HuH-7.5 (cell line): ENCODE data around the gene FIP1L1.
"Not testable (repeated sequence)": the region's sequence is repeated elsewhere in the genome, so short reads cannot be mapped to it uniquely, and the experiment has no call there.

Experiments used
- DNase-seq: peaks from one replicate; pipeline ENCODE4 v3.0.0; 2011; ENCODE audit warnings: low spot score

The FIP1L1 gene

GRCh38 chr4:53377319-53378170 is at the start of gene FIP1L1:
Gene FIP1L1 (plus strand): TSS chr4:53377641. CDS start chr4:53377839, 198 bp downstream.
- peak; percentile 95 for DNase-seq

- DNase-seq = not testable (repeated sequence)
These were observed 42.5 kb upstream of the FIP1L1 start for GRCh38 chr4:53334916-53335315.

- DNase-seq = not testable (repeated sequence)
These were observed 37.3 kb upstream of the FIP1L1 start for GRCh38 chr4:53340145-53340544.

GRCh38 chr4:53346392-53346791 is 31.0 kb upstream of the FIP1L1 start:
- not testable (repeated sequence) for DNase-seq

- DNase-seq = no peak
These were observed 30.3 kb upstream of the FIP1L1 start for GRCh38 chr4:53346920-53347852.

- no peak for DNase-seq
These were observed 29.4 kb upstream of the FIP1L1 start for GRCh38 chr4:53348046-53348445.

GRCh38 chr4:53349091-53349491 is 28.4 kb upstream of the FIP1L1 start:
- no peak for DNase-seq

GRCh38 chr4:53354012-53354722 is 23.3 kb upstream of the FIP1L1 start:
- no peak for DNase-seq

- no peak for DNase-seq
These were observed 21.4 kb upstream of the FIP1L1 start for GRCh38 chr4:53355930-53356521.

- DNase-seq = no peak
These were observed 16.0 kb upstream of the FIP1L1 start for GRCh38 chr4:53361451-53361850.

GRCh38 chr4:53362093-53362492 is 15.3 kb upstream of the FIP1L1 start:
- DNase-seq = no peak

- no peak for DNase-seq
These were observed 12.8 kb upstream of the FIP1L1 start for GRCh38 chr4:53364624-53365023.

- peak; percentile 53 for DNase-seq
These were observed 12.3 kb upstream of the FIP1L1 start for GRCh38 chr4:53365121-53365485.

- peak; percentile 98 for DNase-seq
These were observed 11.7 kb upstream of the FIP1L1 start, which contains the start of gene SCFD2 for GRCh38 chr4:53365486-53366300. Gene SCFD2 (minus strand): TSS chr4:53366061.

- DNase-seq = no peak
These were observed 11.1 kb upstream of the FIP1L1 start for GRCh38 chr4:53366301-53366716.

- no peak for DNase-seq
These were observed 9.7 kb upstream of the FIP1L1 start for GRCh38 chr4:53367721-53368120.

- DNase-seq = no peak
These were observed 6.4 kb upstream of the FIP1L1 start for GRCh38 chr4:53371049-53371448.

GRCh38 chr4:53371843-53372521 is 5.5 kb upstream of the FIP1L1 start:
- no peak for DNase-seq

- no peak for DNase-seq
These were observed 2.6 kb upstream of the FIP1L1 start for GRCh38 chr4:53374777-53375258.

- peak; percentile 51 for DNase-seq
These were observed 541 bp upstream of the FIP1L1 start for GRCh38 chr4:53376900-53377299.
